Measurements from ENCODE around the gene GNG13. TPM values are rescaled to one million over a fixed set of nuclear protein-coding genes. Genes with fewer than 3 reads are reported as not detected.

Gene GNG13
- total and polyA plus RNA-seq, 9 of the 15 experiments (the other 6 are each of a cell fraction or from before 2014, with no cell fraction given): not detected

GRCh38 chr16:756428-756827 lies 44.1 kb downstream of the GNG13 start:
- TF ChIP-seq, protein P1, sequence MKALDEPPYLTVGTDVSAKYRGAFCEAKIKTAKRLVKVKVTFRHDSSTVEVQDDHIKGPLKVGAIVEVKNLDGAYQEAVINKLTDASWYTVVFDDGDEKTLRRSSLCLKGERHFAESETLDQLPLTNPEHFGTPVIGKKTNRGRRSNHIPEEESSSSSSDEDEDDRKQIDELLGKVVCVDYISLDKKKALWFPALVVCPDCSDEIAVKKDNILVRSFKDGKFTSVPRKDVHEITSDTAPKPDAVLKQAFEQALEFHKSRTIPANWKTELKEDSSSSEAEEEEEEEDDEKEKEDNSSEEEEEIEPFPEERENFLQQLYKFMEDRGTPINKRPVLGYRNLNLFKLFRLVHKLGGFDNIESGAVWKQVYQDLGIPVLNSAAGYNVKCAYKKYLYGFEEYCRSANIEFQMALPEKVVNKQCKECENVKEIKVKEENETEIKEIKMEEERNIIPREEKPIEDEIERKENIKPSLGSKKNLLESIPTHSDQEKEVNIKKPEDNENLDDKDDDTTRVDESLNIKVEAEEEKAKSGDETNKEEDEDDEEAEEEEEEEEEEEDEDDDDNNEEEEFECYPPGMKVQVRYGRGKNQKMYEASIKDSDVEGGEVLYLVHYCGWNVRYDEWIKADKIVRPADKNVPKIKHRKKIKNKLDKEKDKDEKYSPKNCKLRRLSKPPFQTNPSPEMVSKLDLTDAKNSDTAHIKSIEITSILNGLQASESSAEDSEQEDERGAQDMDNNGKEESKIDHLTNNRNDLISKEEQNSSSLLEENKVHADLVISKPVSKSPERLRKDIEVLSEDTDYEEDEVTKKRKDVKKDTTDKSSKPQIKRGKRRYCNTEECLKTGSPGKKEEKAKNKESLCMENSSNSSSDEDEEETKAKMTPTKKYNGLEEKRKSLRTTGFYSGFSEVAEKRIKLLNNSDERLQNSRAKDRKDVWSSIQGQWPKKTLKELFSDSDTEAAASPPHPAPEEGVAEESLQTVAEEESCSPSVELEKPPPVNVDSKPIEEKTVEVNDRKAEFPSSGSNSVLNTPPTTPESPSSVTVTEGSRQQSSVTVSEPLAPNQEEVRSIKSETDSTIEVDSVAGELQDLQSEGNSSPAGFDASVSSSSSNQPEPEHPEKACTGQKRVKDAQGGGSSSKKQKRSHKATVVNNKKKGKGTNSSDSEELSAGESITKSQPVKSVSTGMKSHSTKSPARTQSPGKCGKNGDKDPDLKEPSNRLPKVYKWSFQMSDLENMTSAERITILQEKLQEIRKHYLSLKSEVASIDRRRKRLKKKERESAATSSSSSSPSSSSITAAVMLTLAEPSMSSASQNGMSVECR (CRISPR knock-in tag; IDR thresholded peaks at IDR 0.05): no peak
- TF ChIP-seq SMC3 (conservative IDR thresholded peaks at IDR 0.05; ENCODE audit: insufficient read depth, low read depth, low read length) (no peak), RNF2 (IDR thresholded peaks at IDR 0.05) (no peak), ZFP36 (IDR thresholded peaks at IDR 0.05; ENCODE audit: low read depth, low read length, partially characterized antibody) (peak; percentile 79), BDP1 (IDR thresholded peaks at IDR 0.05; ENCODE audit: insufficient read depth, insufficient read length) (no peak), NR4A1 (CRISPR knock-in tag; IDR thresholded peaks at IDR 0.05) (no peak), NR4A1 (tag; IDR thresholded peaks at IDR 0.05) (no peak), CBX3 (IDR thresholded peaks at IDR 0.05; ENCODE audit: borderline replicate concordance in 1 of 2, low read length in 2 of 2) (peak in 1 of 2 experiments; percentile 41; a peak in 1 of 3 replicates)
- TF ChIP-seq, protein P2, sequence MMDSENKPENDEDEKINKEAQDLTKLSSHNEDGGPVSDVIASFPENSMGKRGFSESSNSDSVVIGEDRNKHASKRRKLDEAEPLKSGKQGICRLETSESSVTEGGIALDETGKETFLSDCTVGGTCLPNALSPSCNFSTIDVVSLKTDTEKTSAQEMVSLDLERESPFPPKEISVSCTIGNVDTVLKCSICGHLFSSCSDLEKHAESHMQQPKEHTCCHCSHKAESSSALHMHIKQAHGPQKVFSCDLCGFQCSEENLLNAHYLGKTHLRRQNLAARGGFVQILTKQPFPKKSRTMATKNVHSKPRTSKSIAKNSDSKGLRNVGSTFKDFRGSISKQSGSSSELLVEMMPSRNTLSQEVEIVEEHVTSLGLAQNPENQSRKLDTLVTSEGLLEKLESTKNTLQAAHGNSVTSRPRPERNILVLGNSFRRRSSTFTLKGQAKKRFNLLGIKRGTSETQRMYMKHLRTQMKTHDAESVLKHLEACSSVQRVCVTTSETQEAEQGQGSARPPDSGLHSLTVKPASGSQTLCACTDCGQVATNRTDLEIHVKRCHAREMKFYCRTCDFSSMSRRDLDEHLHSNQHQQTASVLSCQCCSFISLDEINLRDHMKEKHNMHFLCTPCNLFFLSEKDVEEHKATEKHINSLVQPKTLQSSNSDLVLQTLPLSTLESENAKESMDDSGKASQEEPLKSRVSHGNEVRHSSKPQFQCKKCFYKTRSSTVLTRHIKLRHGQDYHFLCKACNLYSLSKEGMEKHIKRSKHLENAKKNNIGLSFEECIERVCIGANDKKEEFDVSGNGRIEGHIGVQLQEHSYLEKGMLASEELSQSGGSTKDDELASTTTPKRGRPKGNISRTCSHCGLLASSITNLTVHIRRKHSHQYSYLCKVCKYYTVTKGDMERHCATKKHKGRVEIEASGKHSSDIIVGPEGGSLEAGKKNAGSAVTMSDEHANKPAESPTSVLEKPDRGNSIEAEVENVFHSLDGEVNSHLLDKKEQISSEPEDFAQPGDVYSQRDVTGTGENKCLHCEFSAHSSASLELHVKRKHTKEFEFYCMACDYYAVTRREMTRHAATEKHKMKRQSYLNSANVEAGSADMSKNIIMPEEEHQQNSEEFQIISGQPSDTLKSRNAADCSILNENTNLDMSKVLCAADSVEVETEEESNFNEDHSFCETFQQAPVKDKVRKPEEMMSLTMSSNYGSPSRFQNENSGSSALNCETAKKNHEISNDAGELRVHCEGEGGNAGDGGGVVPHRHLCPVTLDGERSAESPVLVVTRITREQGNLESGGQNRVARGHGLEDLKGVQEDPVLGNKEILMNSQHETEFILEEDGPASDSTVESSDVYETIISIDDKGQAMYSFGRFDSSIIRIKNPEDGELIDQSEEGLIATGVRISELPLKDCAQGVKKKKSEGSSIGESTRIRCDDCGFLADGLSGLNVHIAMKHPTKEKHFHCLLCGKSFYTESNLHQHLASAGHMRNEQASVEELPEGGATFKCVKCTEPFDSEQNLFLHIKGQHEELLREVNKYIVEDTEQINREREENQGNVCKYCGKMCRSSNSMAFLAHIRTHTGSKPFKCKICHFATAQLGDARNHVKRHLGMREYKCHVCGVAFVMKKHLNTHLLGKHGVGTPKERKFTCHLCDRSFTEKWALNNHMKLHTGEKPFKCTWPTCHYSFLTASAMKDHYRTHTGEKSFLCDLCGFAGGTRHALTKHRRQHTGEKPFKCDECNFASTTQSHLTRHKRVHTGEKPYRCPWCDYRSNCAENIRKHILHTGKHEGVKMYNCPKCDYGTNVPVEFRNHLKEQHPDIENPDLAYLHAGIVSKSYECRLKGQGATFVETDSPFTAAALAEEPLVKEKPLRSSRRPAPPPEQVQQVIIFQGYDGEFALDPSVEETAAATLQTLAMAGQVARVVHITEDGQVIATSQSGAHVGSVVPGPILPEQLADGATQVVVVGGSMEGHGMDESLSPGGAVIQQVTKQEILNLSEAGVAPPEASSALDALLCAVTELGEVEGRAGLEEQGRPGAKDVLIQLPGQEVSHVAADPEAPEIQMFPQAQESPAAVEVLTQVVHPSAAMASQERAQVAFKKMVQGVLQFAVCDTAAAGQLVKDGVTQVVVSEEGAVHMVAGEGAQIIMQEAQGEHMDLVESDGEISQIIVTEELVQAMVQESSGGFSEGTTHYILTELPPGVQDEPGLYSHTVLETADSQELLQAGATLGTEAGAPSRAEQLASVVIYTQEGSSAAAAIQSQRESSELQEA (IDR thresholded peaks at IDR 0.05; ENCODE audit: low read depth): peak; percentile 57; the same call in 1 of the 2 replicates
- FAIRE-seq (peak; percentile 51), ATAC-seq (no peak), DNase-seq (ENCODE audit: extremely low read depth in 1 of 4, low spot score in 3 of 4) (no peak)
- Histone ChIP-seq H3K4me1 (replicated peaks in 1 of 2; ENCODE audit: control insufficient read depth in 2 of 2, insufficient read depth in 2 of 2, low read length in 2 of 2) (peaks cover 9 to 29% of the 10 kb centered on the region in 2 experiments; a peak in 4 of 5 replicates), H3K4me3 (no peak overlapping the region), H3K9ac (ENCODE audit: insufficient read depth in 1 of 2, low read depth in 2 of 2, low read length in 2 of 2) (no peak overlapping the region), H3K4me2 (ENCODE audit: insufficient read depth, low read length) (no peak overlapping the region), H3K9me3 (replicated peaks; ENCODE audit: control insufficient read depth, insufficient read depth, low read depth, low read length) (no peaks in the 10 kb centered on the region), H3K9me1 (ENCODE audit: control insufficient read depth, insufficient read depth, low read length) (no peaks in the 10 kb centered on the region), H4K20me1 (replicated peaks; ENCODE audit: control insufficient read depth, insufficient read depth, low read length) (no peaks in the 10 kb centered on the region), H3K27me3 (ENCODE audit: control insufficient read depth in 2 of 2, insufficient read depth in 2 of 2, low read length in 2 of 2) (no peaks in the 10 kb centered on the region), H3K27ac (ENCODE audit: extremely low read depth, low read depth, low read length) (no peak overlapping the region), H2AFZ (ENCODE audit: low read depth, low read length) (no peak overlapping the region), H3K36me3 (ENCODE audit: control insufficient read depth, insufficient read depth, low read length) (no peaks in the 10 kb centered on the region), H3K79me2 (ENCODE audit: control insufficient read depth, insufficient read depth, low read length) (no peaks in the 10 kb centered on the region)
- POLR2A ChIA-PET: no interaction called here
- no TSS peak for BruUV-seq (replicated peaks)
- CTCF ChIA-PET (ENCODE audit: low intra/inter-chr PET ratio): no interaction called here
- in situ Hi-C loops (cut with MboI) (no loop called here), intact Hi-C loops (cut with micrococcal nuclease) (no loop called here)
- 68% methylated on average over 5 of the region's 5 CpGs for WGBS (ENCODE audit: insufficient coverage, low coverage, missing lambda C conversion rate)

All from K562 (cell line).